Neuron (in vitro differentiated cells): ENCODE data around the gene IFI27L1.

Experiments
- H2AFZ ChIP-seq: one replicate; pipeline ENCODE4 v1.6.1; 2013; ENCODE audit warnings: low read depth, mild to moderate bottlenecking, inconsistent platforms, low read length, moderate library complexity
- H3K27me3 ChIP-seq: one replicate; pipeline ENCODE4 v1.6.1; 2013; ENCODE audit warnings: low read length; ENCODE audit not compliant: insufficient read depth
- H3K36me3 ChIP-seq: one replicate; pipeline ENCODE4 v1.6.1; 2013; ENCODE audit warnings: low read length; ENCODE audit not compliant: insufficient read depth
- H3K4me1 ChIP-seq: one replicate; pipeline ENCODE4 v1.6.1; 2013; ENCODE audit warnings: low read length; ENCODE audit not compliant: insufficient read depth
- H3K4me3 ChIP-seq: 2 replicates; pipeline ENCODE4 v1.5.1; 2013; ENCODE audit warnings: mild to moderate bottlenecking, low read length, moderate library complexity
- H3K9me3 ChIP-seq: one replicate; pipeline ENCODE4 v1.6.1; 2013; ENCODE audit warnings: low read length

Gene IFI27L1

GRCh38 chr14:94142836-94143235, 61.7 kb downstream of the IFI27L1 start:
- Histone ChIP-seq H2AFZ (no peak overlapping the region), H3K4me3 (no peak overlapping the region), H3K4me1 (peaks cover 10% of the 10 kb centered on the region), H3K27me3 (no peaks in the 10 kb centered on the region), H3K36me3 (no peaks in the 10 kb centered on the region), H3K9me3 (no peaks in the 10 kb centered on the region)

- H3K27me3 ChIP-seq: no peaks in the 10 kb centered on the region
- H3K36me3 ChIP-seq: no peaks in the 10 kb centered on the region
- H3K4me3 ChIP-seq: no peak overlapping the region
- no peaks in the 10 kb centered on the region for H3K9me3 ChIP-seq
- no peak overlapping the region for H2AFZ ChIP-seq
- H3K4me1 ChIP-seq: peaks cover 10% of the 10 kb centered on the region
Measured at GRCh38 chr14:94143239-94143638, 62.1 kb downstream of the IFI27L1 start.

- H3K36me3 ChIP-seq: no peaks in the 10 kb centered on the region
- no peak overlapping the region for H3K4me3 ChIP-seq
- H3K4me1 ChIP-seq: peaks cover 9% of the 10 kb centered on the region
- H3K27me3 ChIP-seq: no peaks in the 10 kb centered on the region
- no peak overlapping the region for H2AFZ ChIP-seq
- no peaks in the 10 kb centered on the region for H3K9me3 ChIP-seq
Measured at GRCh38 chr14:94143711-94144110, 62.6 kb downstream of the IFI27L1 start.

GRCh38 chr14:94144765-94145164, 63.7 kb downstream of the IFI27L1 start:
- no peaks in the 10 kb centered on the region for H3K9me3 ChIP-seq
- no peak overlapping the region for H3K4me3 ChIP-seq
- H3K4me1 ChIP-seq: peaks cover 5% of the 10 kb centered on the region
- no peaks in the 10 kb centered on the region for H3K36me3 ChIP-seq
- H2AFZ ChIP-seq: no peak overlapping the region
- no peaks in the 10 kb centered on the region for H3K27me3 ChIP-seq

GRCh38 chr14:94145902-94146527, 64.9 kb downstream of the IFI27L1 start:
- H3K36me3 ChIP-seq: no peaks in the 10 kb centered on the region
- H3K27me3 ChIP-seq: no peaks in the 10 kb centered on the region
- H2AFZ ChIP-seq: no peak overlapping the region
- no peak overlapping the region for H3K4me3 ChIP-seq
- H3K9me3 ChIP-seq: no peaks in the 10 kb centered on the region
- H3K4me1 ChIP-seq: peaks cover 5% of the 10 kb centered on the region
